Measurements from ENCODE around the gene RAB1B. TPM values are rescaled to one million over a fixed set of nuclear protein-coding genes. Genes with fewer than 3 reads are reported as not detected.

Gene RAB1B
- total and polyA plus RNA-seq, 10 of the 15 experiments (the other 5 are each of a cell fraction or from before 2014, with no cell fraction given), result 10.4 to 193 (median 96.9) TPM

GRCh38 chr11:66239998-66240780 lies 28.2 kb upstream of the RAB1B start:
- Histone ChIP-seq H4K20me1 (ENCODE audit: control insufficient read depth, insufficient read depth) (no peaks in the 10 kb centered on the region), H3K27me3 (replicated peaks in 1 of 2; ENCODE audit: control insufficient read depth in 2 of 2, insufficient read depth in 2 of 2, low read length in 1 of 2) (no peaks in the 10 kb centered on the region), H3K4me2 (ENCODE audit: control insufficient read depth, insufficient read depth) (no peak overlapping the region), H3K4me3 (no peak overlapping the region), H2AFZ (ENCODE audit: control insufficient read depth, low read depth, low read length) (no peak overlapping the region), H3K27ac (ENCODE audit: control insufficient read depth, insufficient read depth) (no peak overlapping the region), H3K79me2 (ENCODE audit: control insufficient read depth, insufficient read depth, low read length) (no peaks in the 10 kb centered on the region), H3K4me1 (ENCODE audit: control insufficient read depth, insufficient read depth, low read length) (no peaks in the 10 kb centered on the region), H3K9ac (ENCODE audit: control insufficient read depth, insufficient read depth, low read length) (no peak overlapping the region), H3K36me3 (ENCODE audit: control insufficient read depth in 2 of 2, insufficient read depth in 2 of 2, low read length in 1 of 2) (peaks cover 9 to 20% of the 10 kb centered on the region in 2 experiments), H3K9me3 (replicated peaks; ENCODE audit: control insufficient read depth, insufficient read depth, low read length) (no peaks in the 10 kb centered on the region)
- ChIA-PET POLR2A (no interaction called here), SMC1A (ENCODE audit: uncharacterized antibody, unreplicated experiment) (no interaction called here), RAD21 (ENCODE audit: unreplicated experiment) (no interaction called here), CTCF (interaction anchor here (0.7 kb wide), 1 partner anchor 19 kb away, joined by 3 read pairs; no protein-coding TSS in a partner anchor)
- no TSS peak for BruUV-seq (replicated peaks)
- WGBS (ENCODE audit: insufficient coverage, insufficient replicate concordance, low lambda C conversion rate, missing lambda C conversion rate), result 86% methylated on average over 25 of the region's 25 CpGs
- ATAC-seq (no peak), FAIRE-seq (no peak), DNase-seq (ENCODE audit: low read depth, low spot score) (no peak)
- intact Hi-C loops (cut with micrococcal nuclease; ENCODE audit: unreplicated experiment), result no loop called here
- in situ Hi-C loops (cut with MboI), result no loop called here
- TF ChIP-seq BACH1 (IDR thresholded peaks at IDR 0.05; ENCODE audit: borderline replicate concordance) (no peak), KAT2A (conservative IDR thresholded peaks at IDR 0.05; ENCODE audit: control insufficient read depth, low read depth, low read length) (no peak)

- POLR2A ChIA-PET, result interaction anchor here (0.6 kb wide), 1 partner anchor 351 kb away, joined by 4 read pairs; the partner anchor contains the start of gene CCDC85B
- TF ChIP-seq EGR1 (IDR thresholded peaks at IDR 0.05; ENCODE audit: borderline replicate concordance in 1 of 2, low read depth in 2 of 2, low read length in 2 of 2) (no peak), HDAC6 (IDR thresholded peaks at IDR 0.05; ENCODE audit: unreplicated experiment) (no peak), PKNOX1 (IDR thresholded peaks at IDR 0.05) (no peak), RUNX3 (IDR thresholded peaks at IDR 0.05; ENCODE audit: low read length) (no peak), SKIL (IDR thresholded peaks at IDR 0.05; ENCODE audit: low read depth, poor library complexity, severe bottlenecking) (no peak), BCL11A (IDR thresholded peaks at IDR 0.05; ENCODE audit: low read depth, low read length) (no peak), HCFC1 (IDR thresholded peaks at IDR 0.05; ENCODE audit: low read length) (no peak), MLLT1 (IDR thresholded peaks at IDR 0.05) (no peak), NFYB (IDR thresholded peaks at IDR 0.05; ENCODE audit: insufficient read depth, low read depth, low read length) (no peak)
These were observed 27.7 kb upstream of the RAB1B start for GRCh38 chr11:66240781-66241136.

More at GRCh38 chr11:66240781-66241136, 27.7 kb upstream of the RAB1B start:
- DNase-seq (ENCODE audit: low read depth, low spot score) (no peak), FAIRE-seq (no peak), ATAC-seq (no peak)
- no peak overlapping the region for H3K4me3 ChIP-seq
- intact Hi-C loops (cut with micrococcal nuclease; ENCODE audit: unreplicated experiment) (no loop called here), in situ Hi-C loops (cut with MboI) (no loop called here)
- no peak overlapping the region for H2AFZ ChIP-seq (ENCODE audit: control insufficient read depth, low read depth, low read length)
- H3K27ac ChIP-seq (ENCODE audit: control insufficient read depth, insufficient read depth), result no peak overlapping the region
- no peak overlapping the region for H3K4me2 ChIP-seq (ENCODE audit: control insufficient read depth, insufficient read depth)
- peaks cover 9 to 16% of the 10 kb centered on the region in 2 experiments for H3K36me3 ChIP-seq (ENCODE audit: control insufficient read depth in 2 of 2, insufficient read depth in 2 of 2, low read length in 1 of 2)
- no peaks in the 10 kb centered on the region for H3K27me3 ChIP-seq (replicated peaks in 1 of 2; ENCODE audit: control insufficient read depth in 2 of 2, insufficient read depth in 2 of 2, low read length in 1 of 2)
- WGBS (ENCODE audit: insufficient coverage, insufficient replicate concordance, low lambda C conversion rate, missing lambda C conversion rate), result 96% methylated on average over 9 of the region's 9 CpGs
- no peak overlapping the region for H3K9ac ChIP-seq (ENCODE audit: control insufficient read depth, insufficient read depth, low read length)
- no TSS peak for BruUV-seq (replicated peaks)
- ChIA-PET SMC1A (ENCODE audit: uncharacterized antibody, unreplicated experiment) (no interaction called here), CTCF (interaction anchor here (0.7 kb wide), 1 partner anchor 18 kb away, joined by 3 read pairs; no protein-coding TSS in a partner anchor), RAD21 (ENCODE audit: unreplicated experiment) (no interaction called here)
- H3K9me3 ChIP-seq (replicated peaks; ENCODE audit: control insufficient read depth, insufficient read depth, low read length), result no peaks in the 10 kb centered on the region
- no peaks in the 10 kb centered on the region for H3K79me2 ChIP-seq (ENCODE audit: control insufficient read depth, insufficient read depth, low read length)
- H3K4me1 ChIP-seq (ENCODE audit: control insufficient read depth, insufficient read depth, low read length), result no peaks in the 10 kb centered on the region
- no peaks in the 10 kb centered on the region for H4K20me1 ChIP-seq (ENCODE audit: control insufficient read depth, insufficient read depth)
